Lower leg skin (tissue), 3 donors: Measurements from ENCODE around the gene MRPL50.

Experiments used
- POLR2A ChIP-seq, 2 donors: fragments of 450-650 bp; IDR thresholded peaks; one replicate each; pipeline ENCODE4 v1.6.1; 2016 to 2017; ENCODE audit warnings: antibody characterized with exemption in 2 of 2, mild to moderate bottlenecking in 1 of 2, moderate library complexity in 1 of 2
- TF ChIP-seq, protein P1 (sequence below), 3 donors: fragments of 450-650 bp; IDR thresholded peaks; one replicate each; pipeline ENCODE4 v1.5.1; 2016; ENCODE audit warnings: antibody characterized with exemption in 3 of 3, mild to moderate bottlenecking in 3 of 3, moderate library complexity in 2 of 3

DNA sequence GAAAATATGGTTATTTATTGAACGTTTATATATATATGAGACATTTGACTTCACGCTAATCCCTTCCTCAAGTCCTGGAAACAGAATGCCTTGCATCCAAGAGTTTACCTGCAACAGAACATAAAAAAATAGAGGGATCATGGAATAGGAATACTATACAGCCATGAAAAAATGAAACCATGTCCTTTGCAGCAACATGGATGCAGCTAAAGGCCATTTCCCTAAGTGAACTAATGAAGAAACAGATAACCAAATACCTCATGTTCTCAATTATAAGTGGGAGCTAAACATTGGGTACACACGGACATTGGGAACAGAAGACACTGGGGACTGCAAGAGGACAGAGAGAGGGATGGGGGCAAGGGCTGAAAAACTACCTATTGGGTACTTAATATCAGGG lies 26.6 kb downstream of the MRPL50 start:
- TF ChIP-seq, protein P1, sequence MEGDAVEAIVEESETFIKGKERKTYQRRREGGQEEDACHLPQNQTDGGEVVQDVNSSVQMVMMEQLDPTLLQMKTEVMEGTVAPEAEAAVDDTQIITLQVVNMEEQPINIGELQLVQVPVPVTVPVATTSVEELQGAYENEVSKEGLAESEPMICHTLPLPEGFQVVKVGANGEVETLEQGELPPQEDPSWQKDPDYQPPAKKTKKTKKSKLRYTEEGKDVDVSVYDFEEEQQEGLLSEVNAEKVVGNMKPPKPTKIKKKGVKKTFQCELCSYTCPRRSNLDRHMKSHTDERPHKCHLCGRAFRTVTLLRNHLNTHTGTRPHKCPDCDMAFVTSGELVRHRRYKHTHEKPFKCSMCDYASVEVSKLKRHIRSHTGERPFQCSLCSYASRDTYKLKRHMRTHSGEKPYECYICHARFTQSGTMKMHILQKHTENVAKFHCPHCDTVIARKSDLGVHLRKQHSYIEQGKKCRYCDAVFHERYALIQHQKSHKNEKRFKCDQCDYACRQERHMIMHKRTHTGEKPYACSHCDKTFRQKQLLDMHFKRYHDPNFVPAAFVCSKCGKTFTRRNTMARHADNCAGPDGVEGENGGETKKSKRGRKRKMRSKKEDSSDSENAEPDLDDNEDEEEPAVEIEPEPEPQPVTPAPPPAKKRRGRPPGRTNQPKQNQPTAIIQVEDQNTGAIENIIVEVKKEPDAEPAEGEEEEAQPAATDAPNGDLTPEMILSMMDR (IDR thresholded peaks at IDR 0.05) = no peak
- no peak for TF ChIP-seq POLR2A (IDR thresholded peaks at IDR 0.05)
